Mononuclear cell (primary cell): ENCODE measurements around the gene EEF1A2. TPM values are rescaled to one million over a fixed set of nuclear protein-coding genes. Genes with fewer than 3 reads are reported as not detected.

Source experiments
- H3K27me3 ChIP-seq: 2 replicates; pipeline ENCODE4 v1.6.0; 2011; ENCODE audit warnings: low read length, control low read depth; ENCODE audit not compliant: insufficient read depth
- H3K4me1 ChIP-seq: 2 replicates; pipeline ENCODE4 v1.5.1; 2011; ENCODE audit warnings: mild to moderate bottlenecking, low read length, control low read depth; ENCODE audit not compliant: insufficient read depth
- H3K4me3 ChIP-seq: 2 replicates; pipeline ENCODE4 v1.5.1; 2011; ENCODE audit warnings: mild to moderate bottlenecking, low read length, moderate library complexity
- H3K9me3 ChIP-seq: 2 replicates; pipeline ENCODE4 v1.5.1; 2011; ENCODE audit warnings: low read depth, mild to moderate bottlenecking, control low read depth, low read length
- total RNA-seq: library from RNA; depleted of rRNA; stranded (reverse); fragments of >200 nt; gene quantifications from one replicate; pipeline ENCODE4 v1.2.3, GENCODE V29; 2012

Gene EEF1A2
- 0.73 TPM for total RNA-seq

- H3K4me3 ChIP-seq = no peak within 1 kb of the TSS
- H3K27me3 ChIP-seq = peaks cover 23% of the 10 kb centered on the region
- peaks cover 10% of the 10 kb centered on the region for H3K4me1 ChIP-seq
- no peaks in the 10 kb centered on the region for H3K9me3 ChIP-seq
These were observed at the start of gene EEF1A2 for GRCh38 chr20:63498960-63499337. TSS of gene EEF1A2 (minus strand) at chr20:63499083. CDS start at chr20:63497763, 1,320 bp downstream.

- no peaks in the 10 kb centered on the region for H3K27me3 ChIP-seq
- H3K4me1 ChIP-seq = peaks cover 14% of the 10 kb centered on the region
- no peak overlapping the region for H3K4me3 ChIP-seq
- H3K9me3 ChIP-seq = no peaks in the 10 kb centered on the region
These were observed 49.7 kb upstream of the EEF1A2 start for GRCh38 chr20:63548542-63548941.

GRCh38 chr20:63547725-63548480 is 49.0 kb upstream of the EEF1A2 start, which contains the start of gene SRMS:
TSS of gene SRMS (minus strand) at chr20:63547749. CDS start at chr20:63547463, 286 bp downstream.
- Histone ChIP-seq H3K27me3 (no peaks in the 10 kb centered on the region), H3K4me3 (no peak within 1 kb of the TSS), H3K9me3 (no peaks in the 10 kb centered on the region), H3K4me1 (peaks cover 9% of the 10 kb centered on the region)

GRCh38 chr20:63546956-63547724 is 48.3 kb upstream of the EEF1A2 start:
- Histone ChIP-seq H3K4me1 (peaks cover 2% of the 10 kb centered on the region), H3K27me3 (no peaks in the 10 kb centered on the region), H3K9me3 (no peaks in the 10 kb centered on the region), H3K4me3 (no peak overlapping the region)

GRCh38 chr20:63546256-63546955 is 47.5 kb upstream of the EEF1A2 start:
- Histone ChIP-seq H3K4me1 (no peaks in the 10 kb centered on the region), H3K27me3 (no peaks in the 10 kb centered on the region), H3K9me3 (no peaks in the 10 kb centered on the region), H3K4me3 (no peak overlapping the region)

GRCh38 chr20:63545814-63546213 is 46.9 kb upstream of the EEF1A2 start:
- no peak overlapping the region for H3K4me3 ChIP-seq
- no peaks in the 10 kb centered on the region for H3K9me3 ChIP-seq
- H3K27me3 ChIP-seq = no peaks in the 10 kb centered on the region
- no peaks in the 10 kb centered on the region for H3K4me1 ChIP-seq

- no peaks in the 10 kb centered on the region for H3K27me3 ChIP-seq
- no peaks in the 10 kb centered on the region for H3K9me3 ChIP-seq
- H3K4me3 ChIP-seq = no peak overlapping the region
- no peaks in the 10 kb centered on the region for H3K4me1 ChIP-seq
These were observed 46.2 kb upstream of the EEF1A2 start for GRCh38 chr20:63544958-63545516.

GRCh38 chr20:63544241-63544957 is 45.5 kb upstream of the EEF1A2 start:
- no peaks in the 10 kb centered on the region for H3K4me1 ChIP-seq
- H3K27me3 ChIP-seq = no peaks in the 10 kb centered on the region
- no peak overlapping the region for H3K4me3 ChIP-seq
- H3K9me3 ChIP-seq = no peaks in the 10 kb centered on the region

GRCh38 chr20:63543733-63544132 is 44.9 kb upstream of the EEF1A2 start:
- no peaks in the 10 kb centered on the region for H3K4me1 ChIP-seq
- no peaks in the 10 kb centered on the region for H3K27me3 ChIP-seq
- H3K4me3 ChIP-seq = no peak overlapping the region
- H3K9me3 ChIP-seq = no peaks in the 10 kb centered on the region

GRCh38 chr20:63543131-63543530 is 44.2 kb upstream of the EEF1A2 start:
- no peaks in the 10 kb centered on the region for H3K27me3 ChIP-seq
- peaks cover 4% of the 10 kb centered on the region for H3K4me1 ChIP-seq
- no peaks in the 10 kb centered on the region for H3K9me3 ChIP-seq
- no peak overlapping the region for H3K4me3 ChIP-seq

- Histone ChIP-seq H3K27me3 (no peaks in the 10 kb centered on the region), H3K4me1 (peaks cover 8% of the 10 kb centered on the region), H3K9me3 (no peaks in the 10 kb centered on the region), H3K4me3 (no peak overlapping the region)
These were observed 43.8 kb upstream of the EEF1A2 start for GRCh38 chr20:63542696-63543095.

GRCh38 chr20:63542031-63542559 is 43.2 kb upstream of the EEF1A2 start:
- H3K4me1 ChIP-seq = peaks cover 14% of the 10 kb centered on the region
- no peaks in the 10 kb centered on the region for H3K9me3 ChIP-seq
- no peaks in the 10 kb centered on the region for H3K27me3 ChIP-seq
- no peak overlapping the region for H3K4me3 ChIP-seq

GRCh38 chr20:63541371-63541770 is 42.5 kb upstream of the EEF1A2 start:
- no peaks in the 10 kb centered on the region for H3K27me3 ChIP-seq
- no peaks in the 10 kb centered on the region for H3K9me3 ChIP-seq
- no peak overlapping the region for H3K4me3 ChIP-seq
- H3K4me1 ChIP-seq = peaks cover 21% of the 10 kb centered on the region
